Lower lobe of right lung (tissue), 2 donors: ENCODE measurements around the gene GABRB1. TPM values are rescaled to one million over a fixed set of nuclear protein-coding genes. Genes with fewer than 3 reads are reported as not detected.

Experiments
- ATAC-seq, 2 donors: fragments of 200-7000 bp; cut with Tn5 transposase; one replicate each; pipeline ENCODE4 v1.9.1; 2020 to 2022; ENCODE audit warnings: mild to moderate bottlenecking in 2 of 2, moderate library complexity in 2 of 2
- DNase-seq: peaks from one replicate; pipeline ENCODE4 v3.0.0-alpha.2; 2020
- H3K27ac ChIP-seq: fragments of 200-600 bp; one replicate; pipeline ENCODE4 v1.8.0; 2022
- H3K27me3 ChIP-seq: fragments of 200-600 bp; one replicate; pipeline ENCODE4 v1.8.0; 2022; ENCODE audit warnings: low read depth
- H3K36me3 ChIP-seq: fragments of 200-600 bp; one replicate; pipeline ENCODE4 v1.8.0; 2022; ENCODE audit warnings: mild to moderate bottlenecking
- H3K4me1 ChIP-seq: fragments of 200-600 bp; one replicate; pipeline ENCODE4 v1.8.0; 2022
- H3K4me3 ChIP-seq: fragments of 200-600 bp; one replicate; pipeline ENCODE4 v1.8.0; 2022; ENCODE audit warnings: mild to moderate bottlenecking
- H3K9me3 ChIP-seq: fragments of 200-600 bp; one replicate; pipeline ENCODE4 v1.8.0; 2022
- intact Hi-C: fragments of 100-400 bp; cut with DNase I; formaldehyde crosslinking; loops from one replicate; pipeline ENCODE4 v1.11.0; 2022
- total RNA-seq: library from RNA; stranded (reverse); fragmentation: NEBNext Ultra II Directional; extraction: Animal tissue kit (Norgen Biotek cat#: 25700); gene quantifications from one replicate; pipeline ENCODE4 v1.2.1, GENCODE V29; 2021
- TF ChIP-seq, protein P1 (sequence below): fragments of 200-600 bp; IDR thresholded peaks from one replicate; pipeline ENCODE4 v1.8.0; 2022; ENCODE audit warnings: antibody characterized with exemption, mild to moderate bottlenecking
- donor health status: DM: no; HTN: yes; CAD: no; lungs with severe emphysema.

GABRB1 gene
- total RNA-seq, 1 donor from 2014 or later, result not detected

DNA sequence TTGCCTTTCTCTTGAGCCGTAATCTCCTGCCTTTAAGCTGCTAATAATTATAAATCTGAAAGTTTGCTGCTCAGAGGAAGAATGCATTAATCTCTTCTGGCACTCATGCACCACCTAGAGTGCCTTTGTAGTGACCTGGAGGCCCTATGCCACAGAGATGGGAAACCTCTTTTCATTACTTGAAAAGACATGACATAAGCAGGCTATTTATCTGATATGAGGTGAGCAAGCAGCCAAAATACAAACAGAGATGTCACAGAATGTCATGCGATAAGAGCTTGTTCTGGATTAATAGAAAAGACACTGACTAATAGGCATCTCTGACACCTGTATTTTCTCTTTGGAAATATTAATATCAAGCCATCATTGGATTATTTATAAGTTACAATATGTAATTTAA, 42.3 kb downstream of the GABRB1 start:
- Histone ChIP-seq H3K27ac (no peak overlapping the region), H3K9me3 (no peaks in the 10 kb centered on the region), H3K4me1 (no peaks in the 10 kb centered on the region), H3K36me3 (no peaks in the 10 kb centered on the region), H3K27me3 (no peaks in the 10 kb centered on the region), H3K4me3 (no peak overlapping the region)
- intact Hi-C loops, result no loop called here
- TF ChIP-seq, protein P1, sequence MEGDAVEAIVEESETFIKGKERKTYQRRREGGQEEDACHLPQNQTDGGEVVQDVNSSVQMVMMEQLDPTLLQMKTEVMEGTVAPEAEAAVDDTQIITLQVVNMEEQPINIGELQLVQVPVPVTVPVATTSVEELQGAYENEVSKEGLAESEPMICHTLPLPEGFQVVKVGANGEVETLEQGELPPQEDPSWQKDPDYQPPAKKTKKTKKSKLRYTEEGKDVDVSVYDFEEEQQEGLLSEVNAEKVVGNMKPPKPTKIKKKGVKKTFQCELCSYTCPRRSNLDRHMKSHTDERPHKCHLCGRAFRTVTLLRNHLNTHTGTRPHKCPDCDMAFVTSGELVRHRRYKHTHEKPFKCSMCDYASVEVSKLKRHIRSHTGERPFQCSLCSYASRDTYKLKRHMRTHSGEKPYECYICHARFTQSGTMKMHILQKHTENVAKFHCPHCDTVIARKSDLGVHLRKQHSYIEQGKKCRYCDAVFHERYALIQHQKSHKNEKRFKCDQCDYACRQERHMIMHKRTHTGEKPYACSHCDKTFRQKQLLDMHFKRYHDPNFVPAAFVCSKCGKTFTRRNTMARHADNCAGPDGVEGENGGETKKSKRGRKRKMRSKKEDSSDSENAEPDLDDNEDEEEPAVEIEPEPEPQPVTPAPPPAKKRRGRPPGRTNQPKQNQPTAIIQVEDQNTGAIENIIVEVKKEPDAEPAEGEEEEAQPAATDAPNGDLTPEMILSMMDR, result no peak
- ATAC-seq (no peak), DNase-seq (no peak)

DNA sequence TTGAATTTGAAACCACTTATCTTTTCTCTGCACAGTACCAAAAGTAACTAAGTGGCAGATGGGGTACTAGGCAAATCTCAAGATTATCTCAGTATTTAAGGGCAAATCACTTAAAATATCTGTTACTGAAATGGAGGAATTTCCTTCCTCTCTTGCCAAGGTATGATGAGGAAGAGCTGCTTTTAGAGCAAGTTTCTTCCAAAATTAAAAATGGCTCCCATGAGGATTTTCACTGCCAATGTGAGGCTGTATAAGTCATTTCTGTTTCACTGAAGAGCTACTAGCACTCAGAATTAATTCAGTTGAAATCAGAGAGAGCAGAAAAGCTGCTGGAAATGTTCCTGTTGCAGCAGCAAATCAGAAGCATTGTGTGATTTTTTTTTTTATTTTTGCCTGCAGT, 43.4 kb downstream of the GABRB1 start:
- intact Hi-C loops, result no loop called here
- no peaks in the 10 kb centered on the region for H3K27me3 ChIP-seq
- TF ChIP-seq, protein P1, result no peak

DNA sequence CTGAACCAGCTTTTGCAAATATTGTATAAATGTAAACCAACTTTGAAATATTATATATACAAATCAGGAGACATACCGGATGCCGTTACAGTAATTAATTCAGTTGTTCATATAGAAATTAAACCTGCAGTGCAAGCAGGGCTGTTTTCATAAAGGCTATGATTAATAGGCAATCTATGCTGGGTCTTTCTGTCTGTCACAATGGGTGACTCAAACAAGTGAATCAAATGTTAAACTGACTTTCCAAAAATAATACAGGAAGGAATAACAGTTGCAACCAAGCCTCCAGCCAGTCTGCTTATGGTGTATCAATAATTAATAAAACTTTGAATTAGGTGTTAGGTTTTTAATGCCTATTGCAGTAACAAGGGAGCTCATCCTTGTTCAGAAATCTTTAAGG, 43.9 kb downstream of the GABRB1 start:
- Histone ChIP-seq H3K4me1 (no peaks in the 10 kb centered on the region), H3K9me3 (no peaks in the 10 kb centered on the region), H3K36me3 (no peaks in the 10 kb centered on the region), H3K27me3 (no peaks in the 10 kb centered on the region), H3K27ac (no peak overlapping the region), H3K4me3 (no peak overlapping the region)
- TF ChIP-seq, protein P1, result no peak
- intact Hi-C loops, result no loop called here
- no peak for DNase-seq
- no peak for ATAC-seq

More for the DNA sequence above, 43.4 kb downstream of the GABRB1 start:
- Histone ChIP-seq H3K9me3 (no peaks in the 10 kb centered on the region), H3K36me3 (no peaks in the 10 kb centered on the region), H3K4me1 (no peaks in the 10 kb centered on the region), H3K27ac (no peak overlapping the region), H3K4me3 (no peak overlapping the region)
- no peak for ATAC-seq
- no peak for DNase-seq

DNA sequence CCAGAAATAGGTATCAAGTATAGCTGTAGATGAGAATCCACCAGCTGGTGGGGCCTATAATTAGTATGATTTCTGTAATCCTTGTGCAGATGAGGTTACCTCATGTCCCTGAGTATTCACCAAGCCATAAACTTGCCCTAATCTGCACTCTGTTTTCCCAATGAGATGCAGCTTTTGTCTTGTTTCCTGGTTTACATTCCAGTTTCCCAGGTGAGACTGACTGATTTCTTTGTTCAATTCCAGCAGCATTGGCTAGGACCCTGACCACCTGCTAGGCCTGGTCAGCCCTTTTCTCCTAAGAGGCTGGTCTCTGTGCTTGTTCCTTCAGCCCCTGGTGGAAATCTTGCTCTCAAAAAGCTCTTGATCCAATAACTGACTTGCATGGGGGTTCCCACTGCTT, 44.6 kb downstream of the GABRB1 start:
- TF ChIP-seq, protein P1, result no peak
- Histone ChIP-seq H3K27me3 (no peaks in the 10 kb centered on the region), H3K4me1 (no peaks in the 10 kb centered on the region), H3K27ac (no peak overlapping the region), H3K9me3 (no peaks in the 10 kb centered on the region), H3K4me3 (no peak overlapping the region), H3K36me3 (no peaks in the 10 kb centered on the region)
- ATAC-seq (no peak), DNase-seq (no peak)
- intact Hi-C loops, result no loop called here

DNA sequence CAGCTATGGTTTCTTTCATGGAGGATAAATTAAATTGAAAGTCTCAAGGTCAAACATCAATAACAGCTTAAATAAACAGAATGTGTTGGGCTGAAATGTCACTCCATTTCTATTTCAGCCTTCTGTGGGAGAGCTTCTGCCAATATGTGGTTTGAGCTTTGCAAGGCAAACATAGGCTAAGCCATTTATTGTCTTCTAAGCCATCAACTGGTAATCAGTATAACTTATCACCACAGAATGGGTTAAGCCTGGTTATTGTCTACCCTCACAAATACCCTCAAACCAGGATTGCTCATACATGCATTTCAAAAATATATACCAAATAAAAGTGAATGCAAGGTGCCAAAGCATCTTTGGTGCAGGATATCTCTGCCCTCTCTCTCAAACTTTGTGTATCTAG, 52.7 kb downstream of the GABRB1 start:
- Histone ChIP-seq H3K27me3 (no peaks in the 10 kb centered on the region), H3K9me3 (no peaks in the 10 kb centered on the region), H3K27ac (no peak overlapping the region), H3K4me1 (no peaks in the 10 kb centered on the region), H3K4me3 (no peak overlapping the region), H3K36me3 (no peaks in the 10 kb centered on the region)
- intact Hi-C loops, result no loop called here
- TF ChIP-seq, protein P1, result no peak
- no peak for DNase-seq
- no peak for ATAC-seq

DNA sequence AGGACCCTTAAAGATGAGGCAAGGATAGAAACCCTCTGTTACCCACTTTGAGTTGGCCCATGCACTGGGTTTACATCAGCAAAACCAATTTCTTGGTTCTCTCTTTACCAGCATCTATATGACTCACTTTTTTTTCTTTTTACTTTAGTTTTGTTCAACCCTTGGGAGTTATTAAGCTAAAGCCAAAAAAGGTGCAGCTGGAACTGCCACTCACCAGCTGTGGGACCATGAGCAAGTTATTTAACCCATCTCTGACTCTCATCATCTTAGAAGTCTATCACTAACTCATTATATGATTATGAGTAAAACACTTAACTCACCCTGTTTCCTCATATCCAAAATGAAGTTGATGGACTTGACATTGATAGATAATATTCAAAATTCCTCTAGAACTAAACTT, 53.4 kb downstream of the GABRB1 start:
- no peak for DNase-seq
- no peaks in the 10 kb centered on the region for H3K9me3 ChIP-seq
- no peaks in the 10 kb centered on the region for H3K4me1 ChIP-seq
- intact Hi-C loops, result no loop called here
- no peak overlapping the region for H3K27ac ChIP-seq
- TF ChIP-seq, protein P1, result no peak
- H3K4me3 ChIP-seq, result no peak overlapping the region
- ATAC-seq, result no peak
- no peaks in the 10 kb centered on the region for H3K27me3 ChIP-seq
- H3K36me3 ChIP-seq, result no peaks in the 10 kb centered on the region
